Ovary (tissue), 3 donors: ENCODE data around the gene PAFAH1B2.

Source experiments
- CTCF ChIP-seq, 3 donors: fragments of 450-650 bp in 2 of 3; fragments of 200-600 bp in 1 of 3; IDR thresholded peaks; one replicate each; pipeline versions ENCODE4 v1.5.1 to v1.8.0; 2016 to 2022; ENCODE audit warnings: antibody characterized with exemption in 3 of 3, mild to moderate bottlenecking in 1 of 3
- EP300 ChIP-seq: sonication (generic); formaldehyde crosslinking; IDR thresholded peaks from one replicate; pipeline ENCODE4 v1.6.1; 2017; ENCODE audit warnings: antibody characterized with exemption
- donor health status: DM: no; HTN: no; CAD: no.

GRCh38 chr11:117096201-117096991, 47.7 kb upstream of the PAFAH1B2 start:
- TF ChIP-seq EP300 (no peak), CTCF (IDR thresholded peaks at IDR 0.05) (no peak)
